Gastrocnemius medialis (tissue), 4 donors: Measurements from ENCODE around the gene NAV2.

ENCODE experiments used
- POLR2A ChIP-seq, 2 donors: fragments of 450-650 bp; IDR thresholded peaks; one replicate each; pipeline ENCODE4 v1.6.1; 2017; ENCODE audit warnings: antibody characterized with exemption in 2 of 2, mild to moderate bottlenecking in 2 of 2, moderate library complexity in 2 of 2
- TF ChIP-seq, protein P1 (sequence below), 5 experiments: fragments of 450-650 bp in 3 of 5; fragments of 200-600 bp in 2 of 5; sonication (generic) in 2 of 5; IDR thresholded peaks in 4 of 5; conservative IDR thresholded peaks in 1 of 5; 1 replicate in 4 of 5; 2 replicates in 1 of 5; pipeline ENCODE4 v1.5.1; 2016 to 2019; ENCODE audit warnings: antibody characterized with exemption in 5 of 5, mild to moderate bottlenecking in 3 of 5, moderate library complexity in 3 of 5

DNA sequence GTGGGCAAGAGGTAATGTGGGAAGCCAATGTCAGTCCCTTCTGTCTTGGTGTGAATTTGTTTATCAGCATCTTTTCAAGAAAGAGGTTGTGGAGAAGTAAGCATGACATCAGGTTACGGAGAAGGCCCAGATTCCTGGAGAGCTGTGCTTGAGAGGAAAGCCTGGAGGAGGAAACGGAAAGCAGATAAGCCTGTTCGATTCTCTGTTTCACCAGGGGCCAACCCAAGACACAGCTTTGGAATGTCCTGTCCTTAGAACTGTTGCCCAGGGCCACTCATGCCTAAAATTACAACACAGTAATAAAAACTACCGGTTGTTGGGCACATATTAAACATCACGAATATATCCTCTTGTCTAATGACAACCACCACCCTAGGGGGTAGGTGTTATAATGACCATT, 148.5 kb downstream of the NAV2 start:
- TF ChIP-seq, protein P1, sequence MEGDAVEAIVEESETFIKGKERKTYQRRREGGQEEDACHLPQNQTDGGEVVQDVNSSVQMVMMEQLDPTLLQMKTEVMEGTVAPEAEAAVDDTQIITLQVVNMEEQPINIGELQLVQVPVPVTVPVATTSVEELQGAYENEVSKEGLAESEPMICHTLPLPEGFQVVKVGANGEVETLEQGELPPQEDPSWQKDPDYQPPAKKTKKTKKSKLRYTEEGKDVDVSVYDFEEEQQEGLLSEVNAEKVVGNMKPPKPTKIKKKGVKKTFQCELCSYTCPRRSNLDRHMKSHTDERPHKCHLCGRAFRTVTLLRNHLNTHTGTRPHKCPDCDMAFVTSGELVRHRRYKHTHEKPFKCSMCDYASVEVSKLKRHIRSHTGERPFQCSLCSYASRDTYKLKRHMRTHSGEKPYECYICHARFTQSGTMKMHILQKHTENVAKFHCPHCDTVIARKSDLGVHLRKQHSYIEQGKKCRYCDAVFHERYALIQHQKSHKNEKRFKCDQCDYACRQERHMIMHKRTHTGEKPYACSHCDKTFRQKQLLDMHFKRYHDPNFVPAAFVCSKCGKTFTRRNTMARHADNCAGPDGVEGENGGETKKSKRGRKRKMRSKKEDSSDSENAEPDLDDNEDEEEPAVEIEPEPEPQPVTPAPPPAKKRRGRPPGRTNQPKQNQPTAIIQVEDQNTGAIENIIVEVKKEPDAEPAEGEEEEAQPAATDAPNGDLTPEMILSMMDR (IDR thresholded peaks at IDR 0.05 in 4 of 5, conservative IDR thresholded peaks at IDR 0.05 in 1 of 5): no peak
- TF ChIP-seq POLR2A (IDR thresholded peaks at IDR 0.05): no peak
